Stimulated activated CD4-positive, alpha-beta T cell treated with anti-CD3 and anti-CD28 coated beads, TNF-alpha, amount 100 ng/mL, for 4 hours (primary cell): Measurements from ENCODE around the gene ARSB.
"Not testable (repeated sequence)": the region's sequence is repeated elsewhere in the genome, so short reads cannot be mapped to it uniquely, and the experiment has no call there.

ENCODE experiments used
- DNase-seq, 3 experiments: peaks; one replicate each; pipeline ENCODE4 v3.0.0-alpha.2; 2020; ENCODE audit warnings: low read depth in 3 of 3

The ARSB gene

GRCh38 chr5:78751872-78752271 lies 233.2 kb downstream of the ARSB start:
- no peak for DNase-seq

- DNase-seq = no peak
Observed at GRCh38 chr5:78750281-78750680, 234.8 kb downstream of the ARSB start.

GRCh38 chr5:78747705-78748359 lies 237.3 kb downstream of the ARSB start:
- DNase-seq = no peak

GRCh38 chr5:78747055-78747454 lies 238.1 kb downstream of the ARSB start:
- DNase-seq = no peak

GRCh38 chr5:78746021-78746770 lies 238.9 kb downstream of the ARSB start:
- no peak for DNase-seq

- DNase-seq = no peak
Observed at GRCh38 chr5:78744951-78745534, 240.1 kb downstream of the ARSB start.

- no peak for DNase-seq
Observed at GRCh38 chr5:78741019-78741418, 244.1 kb downstream of the ARSB start.

- no peak for DNase-seq
Observed at GRCh38 chr5:78738693-78739300, 246.3 kb downstream of the ARSB start.

- DNase-seq = no peak
Observed at GRCh38 chr5:78738104-78738503, 247.0 kb downstream of the ARSB start.

- DNase-seq = no peak
Observed at GRCh38 chr5:78735834-78736463, 249.2 kb downstream of the ARSB start.

GRCh38 chr5:78734950-78735349 lies 250.2 kb downstream of the ARSB start:
- no peak for DNase-seq

- no peak for DNase-seq
Observed at GRCh38 chr5:78734094-78734845, 250.8 kb downstream of the ARSB start.

- not testable (repeated sequence) for DNase-seq
Observed at GRCh38 chr5:78732721-78733120, 252.4 kb downstream of the ARSB start.

GRCh38 chr5:78731884-78732283 lies 253.2 kb downstream of the ARSB start:
- DNase-seq = no peak

GRCh38 chr5:78730300-78731094 lies 254.6 kb downstream of the ARSB start:
- no peak for DNase-seq

GRCh38 chr5:78727786-78728761 lies 257.0 kb downstream of the ARSB start:
- no peak for DNase-seq
